Measurements from ENCODE around the gene ESYT2. TPM values are rescaled to one million over a fixed set of nuclear protein-coding genes. Genes with fewer than 3 reads are reported as not detected.

ESYT2 gene
- total RNA-seq, 1 experiment from 2014 or later = 39.0 TPM

GRCh38 chr7:158751199-158751598 is 78.1 kb downstream of the ESYT2 start:
- H3K4me1 Mint-ChIP-seq = no peaks in the 10 kb centered on the region
- no peaks in the 10 kb centered on the region for H3K4me1 ChIP-seq (ENCODE audit: insufficient read depth, low read length)
- H3K18ac ChIP-seq (ENCODE audit: insufficient read length, low read depth, low read length) = no peak overlapping the region
- H4K91ac ChIP-seq (ENCODE audit: insufficient read length, low read depth, low read length) = no peak overlapping the region
- no peaks in the 10 kb centered on the region for H3K79me1 ChIP-seq (ENCODE audit: insufficient read depth, low read depth, low read length, poor library complexity, severe bottlenecking)
- no peak overlapping the region for H2AFZ ChIP-seq (ENCODE audit: low read length)
- no peak overlapping the region for H3K27ac Mint-ChIP-seq
- H2BK120ac ChIP-seq (ENCODE audit: low read depth, low read length, poor library complexity, severe bottlenecking) = no peak overlapping the region
- no peak overlapping the region for H3K27ac ChIP-seq (ENCODE audit: insufficient read length, low read depth, low read length)
- WGBS (ENCODE audit: extremely low coverage, insufficient read length, low lambda C conversion rate) = no CpG with 5 or more reads among the region's 2 CpGs
- H2BK20ac ChIP-seq (ENCODE audit: low read depth, low read length, poor library complexity, severe bottlenecking) = no peak overlapping the region
- no peaks in the 10 kb centered on the region for H4K20me1 ChIP-seq (ENCODE audit: control insufficient read depth, insufficient read depth, insufficient read length)
- H3K9ac ChIP-seq (ENCODE audit: extremely low read depth, insufficient read length, low read length) = no peak overlapping the region
- no peak overlapping the region for H2AK5ac ChIP-seq (ENCODE audit: insufficient read length, low read length)
- H3K56ac ChIP-seq (ENCODE audit: insufficient read length, low read depth, low read length) = no peak overlapping the region
- no peaks in the 10 kb centered on the region for H3K9me3 Mint-ChIP-seq
- H3K79me2 ChIP-seq (ENCODE audit: insufficient read depth, low read length) = no peaks in the 10 kb centered on the region
- no peaks in the 10 kb centered on the region for H3K27me3 Mint-ChIP-seq (ENCODE audit: low read depth)
- H3K23ac ChIP-seq (ENCODE audit: insufficient read length, low read depth, low read length) = no peak overlapping the region
- H3T11ph ChIP-seq (ENCODE audit: low read length) = no peak overlapping the region
- no peak overlapping the region for H2BK5ac ChIP-seq (ENCODE audit: insufficient read length, low read length)
- no peak for DNase-seq
- H3K4me2 ChIP-seq (ENCODE audit: insufficient read depth, insufficient read length, low read length) = no peak overlapping the region
- no peaks in the 10 kb centered on the region for H3K23me2 ChIP-seq (ENCODE audit: insufficient read length, low read depth, low read length, poor library complexity, severe bottlenecking)
- H3K9me3 ChIP-seq (ENCODE audit: control insufficient read depth, low read depth, low read length) = no peaks in the 10 kb centered on the region
- H3K27me3 ChIP-seq (ENCODE audit: insufficient read depth, low read length) = no peaks in the 10 kb centered on the region
- no peak overlapping the region for H4K8ac ChIP-seq (replicated peaks; ENCODE audit: insufficient read length, low read depth, low read length)
- no peak overlapping the region for H3K14ac ChIP-seq (ENCODE audit: insufficient read depth, low read length)
- no peak overlapping the region for H3K4me3 Mint-ChIP-seq
- H4K5ac ChIP-seq (ENCODE audit: insufficient read length, low read depth, low read length) = no peak overlapping the region
- no peak overlapping the region for H2BK15ac ChIP-seq (ENCODE audit: low read depth, low read length)
- H2BK12ac ChIP-seq (ENCODE audit: insufficient read length, low read depth, low read length) = no peak overlapping the region
- peaks cover 4 to 40% (median 23%) of the 10 kb centered on the region in 3 experiments; a peak in 6 of 7 replicates for H3K36me3 Mint-ChIP-seq (ENCODE audit: insufficient read depth in 1 of 3, low read depth in 3 of 3)
- H3K4ac ChIP-seq (ENCODE audit: low read depth, low read length) = no peak overlapping the region
- TF ChIP-seq CTCF (conservative IDR thresholded peaks at IDR 0.05) = no peak
